A549 treated with CORT108297 at 1 μM for 4 hours (cell line): ENCODE results near the gene LAMB2. TPM values are rescaled to one million over a fixed set of nuclear protein-coding genes. Genes with fewer than 3 reads are reported as not detected.

Source experiments
- total RNA-seq: library from RNA; stranded (reverse); fragments of 200-300 nt; extraction: Qiagen RNA extraction; gene quantifications from 5 replicates; pipeline ENCODE4 v1.2.3, GENCODE V29; 2022

Gene LAMB2
- 80.0 to 111 TPM (median 107 TPM) in 5 replicates for total RNA-seq

GRCh38 chr3:49132437-49133225, at the start of gene LAMB2:
TSS of gene LAMB2 (minus strand) at chr3:49133050. CDS start at chr3:49132867, 183 bp downstream.

GRCh38 chr3:49171119-49171774, 38.4 kb upstream of the LAMB2 start, which contains the start of gene KLHDC8B:
TSS of gene KLHDC8B (plus strand) at chr3:49171598. CDS start at chr3:49172770, 1,172 bp downstream.

GRCh38 chr3:49165771-49166751, 33.2 kb upstream of the LAMB2 start, which contains the start of gene CCDC71:
TSS of gene CCDC71 (minus strand) at chr3:49166331. CDS start at chr3:49164208, 2,123 bp downstream.

GRCh38 chr3:49120438-49121131, 12.3 kb downstream of the LAMB2 start, which contains the start of gene USP19:
TSS of gene USP19 (minus strand) at chr3:49120823. CDS start at chr3:49119145, 1,678 bp downstream.

GRCh38 chr3:49104427-49105291, 28.2 kb downstream of the LAMB2 start, which contains the start of gene QARS1:
TSS of gene QARS1 (minus strand) at chr3:49104757. CDS start at chr3:49104733, 24 bp downstream.

GRCh38 chr3:49093853-49094767, 38.7 kb downstream of the LAMB2 start, which contains the start of gene QRICH1:
TSS of gene QRICH1 (minus strand) at chr3:49094071. CDS start at chr3:49077017, 17,054 bp downstream.

Other genes starting within 250 kb of the LAMB2 start
- 10.5 to 12.0 TPM (median 11.2 TPM) in 5 replicates for gene SLC25A20, start 234.2 kb downstream of the LAMB2 start, total RNA-seq
- 56.2 to 63.6 TPM (median 57.0 TPM) in 5 replicates for gene ARIH2, start 214.2 kb downstream of the LAMB2 start, total RNA-seq
- gene P4HTM, start 142.8 kb downstream of the LAMB2 start, total RNA-seq: 12.4 to 21.3 TPM (median 19.6 TPM) in 5 replicates
- gene WDR6, start 125.7 kb downstream of the LAMB2 start, total RNA-seq: 60.5 to 79.4 TPM (median 74.0 TPM) in 5 replicates
- gene DALRD3, start 114.5 kb downstream of the LAMB2 start, total RNA-seq: 18.4 to 26.9 TPM (median 25.6 TPM) in 5 replicates
- 55.1 to 94.9 TPM (median 94.0 TPM) in 5 replicates for gene NDUFAF3, start 110.9 kb downstream of the LAMB2 start, total RNA-seq
- 152 to 164 TPM (median 157 TPM) in 5 replicates for gene IMPDH2, start 103.7 kb downstream of the LAMB2 start, total RNA-seq
- 37.2 to 41.5 TPM (median 37.6 TPM) in 5 replicates for gene QRICH1, start 39.0 kb downstream of the LAMB2 start, total RNA-seq
- 123 to 155 TPM (median 147 TPM) in 5 replicates for gene QARS1, start 28.3 kb downstream of the LAMB2 start, total RNA-seq
- gene USP19, start 12.2 kb downstream of the LAMB2 start, total RNA-seq: 18.7 to 26.6 TPM (median 25.1 TPM) in 5 replicates
- gene CCDC71, start 33.3 kb upstream of the LAMB2 start, total RNA-seq: 12.1 to 15.3 TPM (median 14.5 TPM) in 5 replicates
- 4.3 to 6.4 TPM (median 5.5 TPM) in 5 replicates for gene KLHDC8B, start 38.5 kb upstream of the LAMB2 start, total RNA-seq
- 1.5 to 2.2 TPM (median 1.9 TPM) in 5 replicates for gene C3orf62, start 144.2 kb upstream of the LAMB2 start, total RNA-seq
- 10.3 to 14.8 TPM (median 13.2 TPM) in 5 replicates for gene USP4, start 207.0 kb upstream of the LAMB2 start, total RNA-seq
- gene GPX1, start 225.3 kb upstream of the LAMB2 start, total RNA-seq: 254 to 327 TPM (median 296 TPM) in 5 replicates